ENCODE measurements around the gene GM2A.

DNA sequence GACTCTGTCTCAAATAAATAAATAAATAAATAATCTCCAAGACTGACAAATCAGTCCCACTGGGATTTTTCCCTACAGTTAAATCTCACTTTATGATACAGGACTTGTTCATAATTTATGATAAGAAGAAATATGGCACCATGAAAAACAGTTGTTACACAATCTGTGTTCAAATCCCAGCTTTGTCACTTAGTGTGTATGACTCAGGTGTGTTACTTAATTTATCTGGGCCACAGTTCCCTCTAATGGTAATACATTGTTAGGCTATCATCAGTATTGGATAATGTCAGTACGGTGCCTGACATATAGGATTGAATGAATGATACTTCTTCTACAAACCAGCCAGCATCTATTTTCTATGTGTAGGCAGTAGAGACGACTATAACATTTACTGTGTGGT is 27.5 kb downstream of the GM2A start:
- TF ChIP-seq, protein P1, sequence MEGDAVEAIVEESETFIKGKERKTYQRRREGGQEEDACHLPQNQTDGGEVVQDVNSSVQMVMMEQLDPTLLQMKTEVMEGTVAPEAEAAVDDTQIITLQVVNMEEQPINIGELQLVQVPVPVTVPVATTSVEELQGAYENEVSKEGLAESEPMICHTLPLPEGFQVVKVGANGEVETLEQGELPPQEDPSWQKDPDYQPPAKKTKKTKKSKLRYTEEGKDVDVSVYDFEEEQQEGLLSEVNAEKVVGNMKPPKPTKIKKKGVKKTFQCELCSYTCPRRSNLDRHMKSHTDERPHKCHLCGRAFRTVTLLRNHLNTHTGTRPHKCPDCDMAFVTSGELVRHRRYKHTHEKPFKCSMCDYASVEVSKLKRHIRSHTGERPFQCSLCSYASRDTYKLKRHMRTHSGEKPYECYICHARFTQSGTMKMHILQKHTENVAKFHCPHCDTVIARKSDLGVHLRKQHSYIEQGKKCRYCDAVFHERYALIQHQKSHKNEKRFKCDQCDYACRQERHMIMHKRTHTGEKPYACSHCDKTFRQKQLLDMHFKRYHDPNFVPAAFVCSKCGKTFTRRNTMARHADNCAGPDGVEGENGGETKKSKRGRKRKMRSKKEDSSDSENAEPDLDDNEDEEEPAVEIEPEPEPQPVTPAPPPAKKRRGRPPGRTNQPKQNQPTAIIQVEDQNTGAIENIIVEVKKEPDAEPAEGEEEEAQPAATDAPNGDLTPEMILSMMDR (IDR thresholded peaks at IDR 0.05): no peak
- no peak for TF ChIP-seq EZH2 (IDR thresholded peaks at IDR 0.05; ENCODE audit: borderline replicate concordance, insufficient read depth, low read depth, low read length, poor library complexity, severe bottlenecking)

Measured in B cell (primary cell).